GM06990 (cell line): Measurements from ENCODE around the gene MS4A15.

Experiments
- DNase-seq: peaks from one replicate; pipeline ENCODE4 v3.0.0-alpha.2; 2011; ENCODE audit not compliant: insufficient read length; ENCODE audit errors: extremely low read depth
- H3K27me3 ChIP-seq: replicated peaks from 2 replicates; pipeline ENCODE4 v1.6.0; 2011; ENCODE audit warnings: low read length; ENCODE audit not compliant: control insufficient read depth, insufficient read depth
- H3K36me3 ChIP-seq: 2 replicates; pipeline ENCODE4 v1.5.1; 2011; ENCODE audit warnings: low read length; ENCODE audit not compliant: control insufficient read depth, insufficient read depth
- H3K4me3 ChIP-seq: replicated peaks from 2 replicates; pipeline ENCODE4 v1.5.1; 2011; ENCODE audit warnings: low read depth, mild to moderate bottlenecking, control low read depth, low read length
- CTCF ChIP-seq: IDR thresholded peaks from 2 replicates; pipeline ENCODE4 v1.5.1; 2011; ENCODE audit warnings: low read length, control low read depth, mild to moderate bottlenecking, inconsistent platforms; ENCODE audit not compliant: insufficient read depth, poor library complexity, severe bottlenecking

Gene MS4A15

GRCh38 chr11:60790726-60791125 lies 34.1 kb downstream of the MS4A15 start:
- no peaks in the 10 kb centered on the region for H3K36me3 ChIP-seq
- TF ChIP-seq CTCF, result no peak
- no peak for DNase-seq
- H3K4me3 ChIP-seq, result no peak overlapping the region
- H3K27me3 ChIP-seq, result no peaks in the 10 kb centered on the region

- TF ChIP-seq CTCF, result no peak
- DNase-seq, result no peak
- Histone ChIP-seq H3K27me3 (no peaks in the 10 kb centered on the region), H3K36me3 (no peaks in the 10 kb centered on the region), H3K4me3 (no peak overlapping the region)
Measured at GRCh38 chr11:60791153-60791933, 34.7 kb downstream of the MS4A15 start.

- TF ChIP-seq CTCF, result no peak
- DNase-seq, result no peak
- Histone ChIP-seq H3K27me3 (no peaks in the 10 kb centered on the region), H3K36me3 (no peaks in the 10 kb centered on the region), H3K4me3 (no peak overlapping the region)
Measured at GRCh38 chr11:60792521-60792920, 35.9 kb downstream of the MS4A15 start.

- no peak for TF ChIP-seq CTCF
- H3K27me3 ChIP-seq, result no peaks in the 10 kb centered on the region; the same call in 1 of the 2 replicates
- H3K4me3 ChIP-seq, result no peak overlapping the region
- H3K36me3 ChIP-seq, result no peaks in the 10 kb centered on the region
- no peak for DNase-seq
Measured at GRCh38 chr11:60795291-60795690, 38.6 kb downstream of the MS4A15 start.

GRCh38 chr11:60797846-60798630 lies 41.4 kb downstream of the MS4A15 start:
- Histone ChIP-seq H3K27me3 (no peaks in the 10 kb centered on the region; the same call in 1 of the 2 replicates), H3K36me3 (no peaks in the 10 kb centered on the region)
- DNase-seq, result no peak

More at GRCh38 chr11:60797846-60798630, 41.4 kb downstream of the MS4A15 start:
- H3K4me3 ChIP-seq, result no peak overlapping the region
- TF ChIP-seq CTCF, result no peak
